ENCODE measurements around the gene CLDN14. TPM values are rescaled to one million over a fixed set of nuclear protein-coding genes. Genes with fewer than 3 reads are reported as not detected.

Gene CLDN14
- total and polyA plus RNA-seq, 2 donors (not counting 1 experiment from before 2014, with no cell fraction given), result 0.39 TPM; not detected in 1

DNA sequence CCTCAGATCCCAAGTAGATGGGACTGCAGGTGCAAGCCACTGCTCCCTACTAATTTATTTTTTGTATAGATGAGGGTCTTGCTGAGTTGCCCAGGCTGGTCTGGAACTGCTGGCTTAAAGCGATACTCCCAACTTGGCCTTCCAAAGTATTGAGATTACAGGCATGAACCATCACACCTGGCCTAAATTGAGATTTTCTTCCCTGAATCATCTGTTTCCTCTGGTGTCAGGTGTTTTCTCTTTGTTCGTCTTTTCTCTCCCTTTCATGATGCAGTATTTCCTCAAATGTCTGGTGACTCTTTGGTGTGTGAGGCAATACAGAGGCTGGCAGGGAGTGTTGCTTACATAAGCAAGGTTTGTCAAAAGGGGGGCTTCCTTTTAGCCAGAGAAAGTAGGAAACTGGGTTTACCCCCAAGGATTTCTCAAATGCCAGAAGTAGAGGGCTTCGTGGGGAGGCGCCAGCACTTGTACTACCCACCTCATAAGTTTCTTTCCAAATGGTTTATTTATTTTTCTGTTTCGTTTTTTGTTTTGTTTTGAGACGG, 27.6 kb downstream of the CLDN14 start:
- H3K36me3 ChIP-seq (replicated peaks in 1 of 2; ENCODE audit: control extremely low read depth in 1 of 2, control insufficient read depth in 1 of 2, extremely low read depth in 1 of 2, insufficient read depth in 2 of 2, low read length in 1 of 2), result no peaks in the 10 kb centered on the region
- intact Hi-C loops (cut with micrococcal nuclease), result no loop called here
- Mint-ChIP-seq H3K9me3 (ENCODE audit: insufficient read depth) (no peaks in the 10 kb centered on the region), H3K27ac (no peak overlapping the region), H3K4me1 (no peaks in the 10 kb centered on the region), H3K27me3 (peaks cover 3% of the 10 kb centered on the region), H3K4me3 (no peak overlapping the region)
- no peak overlapping the region for H3K9ac ChIP-seq (ENCODE audit: low read length)
- H4K20me1 ChIP-seq (ENCODE audit: control insufficient read depth, insufficient read depth, low read length, poor library complexity, severe bottlenecking), result no peaks in the 10 kb centered on the region
- no peaks in the 10 kb centered on the region for H3K27me3 ChIP-seq (replicated peaks in 1 of 4; ENCODE audit: control extremely low read depth in 1 of 4, control insufficient read depth in 3 of 4, insufficient read depth in 4 of 4, low read length in 3 of 4)
- no peak overlapping the region for H2AFZ ChIP-seq (ENCODE audit: insufficient read depth, low read depth, low read length, poor library complexity, severe bottlenecking)
- no peaks in the 10 kb centered on the region for H3K9me3 ChIP-seq (ENCODE audit: control extremely low read depth in 1 of 3, control insufficient read depth in 2 of 3, insufficient read depth in 1 of 3, low read length in 2 of 3)
- no peaks in the 10 kb centered on the region for H3K4me1 ChIP-seq (ENCODE audit: control insufficient read depth in 2 of 2, insufficient read depth in 2 of 2, low read length in 2 of 2)
- no peak overlapping the region for H3K27ac ChIP-seq (ENCODE audit: low read length in 2 of 2)
- CTCF ChIA-PET, result no interaction called here
- no peak for TF ChIP-seq EZH2 (IDR thresholded peaks at IDR 0.05; ENCODE audit: borderline replicate concordance, insufficient read depth, low read depth, low read length, poor library complexity, severe bottlenecking)
- TF ChIP-seq, protein P1, sequence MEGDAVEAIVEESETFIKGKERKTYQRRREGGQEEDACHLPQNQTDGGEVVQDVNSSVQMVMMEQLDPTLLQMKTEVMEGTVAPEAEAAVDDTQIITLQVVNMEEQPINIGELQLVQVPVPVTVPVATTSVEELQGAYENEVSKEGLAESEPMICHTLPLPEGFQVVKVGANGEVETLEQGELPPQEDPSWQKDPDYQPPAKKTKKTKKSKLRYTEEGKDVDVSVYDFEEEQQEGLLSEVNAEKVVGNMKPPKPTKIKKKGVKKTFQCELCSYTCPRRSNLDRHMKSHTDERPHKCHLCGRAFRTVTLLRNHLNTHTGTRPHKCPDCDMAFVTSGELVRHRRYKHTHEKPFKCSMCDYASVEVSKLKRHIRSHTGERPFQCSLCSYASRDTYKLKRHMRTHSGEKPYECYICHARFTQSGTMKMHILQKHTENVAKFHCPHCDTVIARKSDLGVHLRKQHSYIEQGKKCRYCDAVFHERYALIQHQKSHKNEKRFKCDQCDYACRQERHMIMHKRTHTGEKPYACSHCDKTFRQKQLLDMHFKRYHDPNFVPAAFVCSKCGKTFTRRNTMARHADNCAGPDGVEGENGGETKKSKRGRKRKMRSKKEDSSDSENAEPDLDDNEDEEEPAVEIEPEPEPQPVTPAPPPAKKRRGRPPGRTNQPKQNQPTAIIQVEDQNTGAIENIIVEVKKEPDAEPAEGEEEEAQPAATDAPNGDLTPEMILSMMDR (IDR thresholded peaks at IDR 0.05), result no peak
- H3K4me2 ChIP-seq (replicated peaks; ENCODE audit: low read depth, low read length, poor library complexity, severe bottlenecking), result no peak overlapping the region
- H3K79me2 ChIP-seq (ENCODE audit: control insufficient read depth, insufficient read depth, low read length), result no peaks in the 10 kb centered on the region
- H3K4me3 ChIP-seq (ENCODE audit: control extremely low read depth in 1 of 5, extremely low read depth in 1 of 5, insufficient read depth in 1 of 5, low read depth in 2 of 5, low read length in 4 of 5), result no peak overlapping the region
- POLR2A ChIA-PET, result no interaction called here
- no peak for DNase-seq
- WGBS (ENCODE audit: insufficient coverage), result 100% methylated on average over 1 of the region's 6 CpGs
- no peak for ATAC-seq (ENCODE audit: low read depth)

DNA sequence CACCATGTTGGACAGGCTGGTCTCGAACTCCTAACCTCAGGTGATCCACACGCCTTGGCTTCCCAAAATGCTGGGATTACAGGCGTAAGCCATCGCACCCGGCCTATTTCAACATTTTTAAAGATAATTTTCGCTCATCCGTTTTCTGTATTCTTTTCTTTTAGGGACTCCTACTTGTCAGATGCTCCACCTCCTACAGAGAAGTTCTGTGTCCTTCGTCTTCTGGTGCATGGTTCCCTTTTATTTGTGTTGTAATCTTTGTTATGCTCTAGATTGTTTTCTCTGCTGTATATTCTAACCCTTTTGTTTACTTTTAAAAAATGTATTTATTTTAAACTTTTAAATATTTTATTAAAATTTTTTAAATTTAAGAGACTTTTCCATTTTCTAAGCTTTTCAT, 28.4 kb downstream of the CLDN14 start:
- Histone ChIP-seq H3K4me2 (replicated peaks; ENCODE audit: low read depth, low read length, poor library complexity, severe bottlenecking) (no peak overlapping the region), H4K20me1 (ENCODE audit: control insufficient read depth, insufficient read depth, low read length, poor library complexity, severe bottlenecking) (no peaks in the 10 kb centered on the region), H3K4me3 (ENCODE audit: control extremely low read depth in 1 of 5, extremely low read depth in 1 of 5, insufficient read depth in 1 of 5, low read depth in 2 of 5, low read length in 4 of 5) (no peak overlapping the region), H2AFZ (ENCODE audit: insufficient read depth, low read depth, low read length, poor library complexity, severe bottlenecking) (no peak overlapping the region), H3K79me2 (ENCODE audit: control insufficient read depth, insufficient read depth, low read length) (no peaks in the 10 kb centered on the region), H3K27me3 (replicated peaks in 1 of 4; ENCODE audit: control extremely low read depth in 1 of 4, control insufficient read depth in 3 of 4, insufficient read depth in 4 of 4, low read length in 3 of 4) (no peaks in the 10 kb centered on the region), H3K36me3 (replicated peaks in 1 of 2; ENCODE audit: control extremely low read depth in 1 of 2, control insufficient read depth in 1 of 2, extremely low read depth in 1 of 2, insufficient read depth in 2 of 2, low read length in 1 of 2) (no peaks in the 10 kb centered on the region), H3K4me1 (ENCODE audit: control insufficient read depth in 2 of 2, insufficient read depth in 2 of 2, low read length in 2 of 2) (no peaks in the 10 kb centered on the region), H3K27ac (ENCODE audit: low read length in 2 of 2) (no peak overlapping the region), H3K9me3 (ENCODE audit: control extremely low read depth in 1 of 3, control insufficient read depth in 2 of 3, insufficient read depth in 1 of 3, low read length in 2 of 3) (no peaks in the 10 kb centered on the region), H3K9ac (ENCODE audit: low read length) (no peak overlapping the region)
- Mint-ChIP-seq H3K27me3 (peaks cover 6% of the 10 kb centered on the region), H3K9me3 (ENCODE audit: insufficient read depth) (no peaks in the 10 kb centered on the region), H3K4me1 (no peaks in the 10 kb centered on the region), H3K27ac (no peak overlapping the region), H3K4me3 (no peak overlapping the region)
- DNase-seq (no peak), ATAC-seq (ENCODE audit: low read depth) (no peak)
- intact Hi-C loops (cut with micrococcal nuclease), result no loop called here
- TF ChIP-seq EZH2 (IDR thresholded peaks at IDR 0.05; ENCODE audit: borderline replicate concordance, insufficient read depth, low read depth, low read length, poor library complexity, severe bottlenecking), result no peak
- TF ChIP-seq, protein P1 (IDR thresholded peaks at IDR 0.05), result no peak
- 100% methylated on average over 5 of the region's 8 CpGs for WGBS (ENCODE audit: insufficient coverage)
- ChIA-PET POLR2A (no interaction called here), CTCF (interaction anchor here (0.7 kb wide), 1 partner anchor 785 kb away, joined by 3 read pairs; no protein-coding TSS in a partner anchor)
